Keratinocyte (primary cell): Measurements from ENCODE around the gene LRP11. TPM values are rescaled to one million over a fixed set of nuclear protein-coding genes. Genes with fewer than 3 reads are reported as not detected.

Experiments
- DNase-seq: peaks from one replicate; pipeline ENCODE4 v3.0.0-alpha.2; 2011; ENCODE audit warnings: low read depth, missing footprints, low spot score
- FAIRE-seq: peaks from 2 replicates; lab custom pipeline; 2011; peaks lifted over from hg19 to GRCh38; lab: Jason Lieb, UNC
- H2AFZ ChIP-seq: 2 replicates; pipeline ENCODE4 v1.6.0; 2012; ENCODE audit warnings: low read length, control low read depth, inconsistent platforms; ENCODE audit not compliant: control insufficient read depth
- H3K27ac ChIP-seq: 2 replicates; pipeline ENCODE4 v1.5.1; 2011; ENCODE audit warnings: low read length; ENCODE audit not compliant: control insufficient read depth, insufficient read depth
- H3K27me3 ChIP-seq: 3 replicates; pipeline ENCODE4 v1.6.0; 2011; ENCODE audit warnings: low read length; ENCODE audit not compliant: control insufficient read depth, insufficient read depth; ENCODE audit errors: extremely low read depth
- H3K36me3 ChIP-seq, 2 experiments: 2 replicates in 1 of 2; 3 replicates in 1 of 2; pipeline ENCODE4 v1.5.1; 2011; ENCODE audit warnings: low read length in 2 of 2, mild to moderate bottlenecking in 1 of 2; ENCODE audit not compliant: control insufficient read depth in 2 of 2, insufficient read depth in 2 of 2; ENCODE audit errors: extremely low read depth in 1 of 2
- H3K4me1 ChIP-seq: 3 replicates; pipeline ENCODE4 v1.5.1; 2011; ENCODE audit warnings: low read length; ENCODE audit not compliant: control insufficient read depth, insufficient read depth; ENCODE audit errors: extremely low read depth
- H3K4me2 ChIP-seq: 3 replicates; pipeline ENCODE4 v1.6.0; 2011; ENCODE audit warnings: low read depth, low read length; ENCODE audit not compliant: control insufficient read depth, insufficient read depth; ENCODE audit errors: extremely low read depth
- H3K4me3 ChIP-seq, 3 experiments: fragments of 200-600 bp in 1 of 3; sonication (generic) in 1 of 3; 2 replicates in 2 of 3; 3 replicates in 1 of 3; pipeline ENCODE4 v1.5.1; 2011 to 2016; ENCODE audit warnings: low read length in 3 of 3, mild to moderate bottlenecking in 3 of 3, control low read depth in 2 of 3, inconsistent platforms in 1 of 3, low read depth in 1 of 3, mixed read lengths in 1 of 3, mixed run types in 1 of 3, moderate library complexity in 1 of 3; ENCODE audit not compliant: control insufficient read depth in 2 of 3, insufficient read depth in 2 of 3; ENCODE audit errors: extremely low read depth in 1 of 3
- H3K79me2 ChIP-seq: 2 replicates; pipeline ENCODE4 v1.6.0; 2012; ENCODE audit warnings: low read length; ENCODE audit not compliant: control insufficient read depth, insufficient read depth
- H3K9ac ChIP-seq: 3 replicates; pipeline ENCODE4 v1.6.0; 2011; ENCODE audit warnings: low read length; ENCODE audit not compliant: control insufficient read depth, insufficient read depth; ENCODE audit errors: extremely low read depth
- H3K9me1 ChIP-seq: 3 replicates; pipeline ENCODE4 v1.6.0; 2011; ENCODE audit warnings: low read length; ENCODE audit not compliant: control insufficient read depth, insufficient read depth; ENCODE audit errors: extremely low read depth
- H3K9me3 ChIP-seq: 2 replicates; pipeline ENCODE4 v1.5.1; 2012; ENCODE audit warnings: low read depth, low read length; ENCODE audit not compliant: control insufficient read depth
- H4K20me1 ChIP-seq: 3 replicates; pipeline ENCODE4 v1.6.0; 2011; ENCODE audit warnings: low read length; ENCODE audit not compliant: control insufficient read depth, insufficient read depth; ENCODE audit errors: extremely low read depth
- EZH2 ChIP-seq: IDR thresholded peaks from one replicate; pipeline ENCODE4 v1.6.1; 2012; ENCODE audit warnings: inconsistent platforms, mild to moderate bottlenecking, low read length, moderate library complexity
- dilution Hi-C: fragments of 300-500 bp; cut with MboI; formaldehyde crosslinking; loops from one replicate; pipeline ENCODE4 v1.7.0; 2020; ENCODE audit warnings: low sequenced_read_pairs; ENCODE audit not compliant: extremely low pct_ligation_motif_present
- polyA plus RNA-seq, 5 experiments: library from polyadenylated mRNA; depleted of rRNA in 3 of 5; stranded (reverse) in 3 of 5; stranded (forward) in 1 of 5; unstranded in 1 of 5; fragments of >200 nt; gene quantifications; 1 replicate in 1 of 5; 2 replicates in 3 of 5; 3 replicates in 1 of 5; pipeline versions ENCODE4 v1.2.1 to v1.2.3, GENCODE V29; 2011 to 2012; ENCODE audit warnings: missing spikeins in 2 of 5, low read depth in 1 of 5, low replicate concordance in 1 of 5
- TF ChIP-seq, protein P1 (sequence below), 3 experiments: IDR thresholded peaks in 1 of 3; conservative IDR thresholded peaks in 1 of 3; optimal IDR thresholded peaks in 1 of 3; 2 replicates in 2 of 3; 3 replicates in 1 of 3; pipeline versions ENCODE3 to v1.5.1; 2011; ENCODE audit warnings: low read length in 3 of 3, mild to moderate bottlenecking in 3 of 3, moderate library complexity in 2 of 3, control low read depth in 1 of 3, inconsistent platforms in 1 of 3; ENCODE audit not compliant: insufficient read depth in 2 of 3; ENCODE audit errors: extremely low read depth in 1 of 3

Gene LRP11
- polyA plus RNA-seq, 1 donor (not counting 4 experiments of a cell fraction or from before 2014, with no cell fraction given): 31.1 TPM

GRCh38 chr6:149783551-149783950, 80.6 kb downstream of the LRP11 start:
- no peak overlapping the region for H2AFZ ChIP-seq
- H3K4me1 ChIP-seq: no peaks in the 10 kb centered on the region
- H3K27ac ChIP-seq: no peak overlapping the region
- FAIRE-seq: no peak
- peaks cover 7 to 8% of the 10 kb centered on the region in 2 experiments for H3K36me3 ChIP-seq
- no peaks in the 10 kb centered on the region for H3K9me1 ChIP-seq
- H3K79me2 ChIP-seq: peaks cover 12% of the 10 kb centered on the region
- dilution Hi-C loops: no loop called here
- no peaks in the 10 kb centered on the region for H3K27me3 ChIP-seq
- no peaks in the 10 kb centered on the region for H4K20me1 ChIP-seq
- TF ChIP-seq EZH2: no peak
- no peaks in the 10 kb centered on the region for H3K9me3 ChIP-seq
- no peak overlapping the region for H3K4me3 ChIP-seq
- no peak overlapping the region for H3K4me2 ChIP-seq
- no peak overlapping the region for H3K9ac ChIP-seq
- DNase-seq: no peak

GRCh38 chr6:149782337-149782736, 81.8 kb downstream of the LRP11 start:
- Histone ChIP-seq H3K4me3 (no peak overlapping the region), H3K36me3 (peaks cover 8% of the 10 kb centered on the region in 2 experiments)

More at GRCh38 chr6:149782337-149782736, 81.8 kb downstream of the LRP11 start:
- H3K27me3 ChIP-seq: no peaks in the 10 kb centered on the region
- no peaks in the 10 kb centered on the region for H4K20me1 ChIP-seq
- no peak for DNase-seq
- no peak overlapping the region for H3K27ac ChIP-seq
- no peak overlapping the region for H3K9ac ChIP-seq
- H3K79me2 ChIP-seq: peaks cover 6% of the 10 kb centered on the region
- no peak overlapping the region for H2AFZ ChIP-seq
- H3K9me1 ChIP-seq: no peaks in the 10 kb centered on the region
- no peak overlapping the region for H3K4me2 ChIP-seq
- TF ChIP-seq, protein P1, sequence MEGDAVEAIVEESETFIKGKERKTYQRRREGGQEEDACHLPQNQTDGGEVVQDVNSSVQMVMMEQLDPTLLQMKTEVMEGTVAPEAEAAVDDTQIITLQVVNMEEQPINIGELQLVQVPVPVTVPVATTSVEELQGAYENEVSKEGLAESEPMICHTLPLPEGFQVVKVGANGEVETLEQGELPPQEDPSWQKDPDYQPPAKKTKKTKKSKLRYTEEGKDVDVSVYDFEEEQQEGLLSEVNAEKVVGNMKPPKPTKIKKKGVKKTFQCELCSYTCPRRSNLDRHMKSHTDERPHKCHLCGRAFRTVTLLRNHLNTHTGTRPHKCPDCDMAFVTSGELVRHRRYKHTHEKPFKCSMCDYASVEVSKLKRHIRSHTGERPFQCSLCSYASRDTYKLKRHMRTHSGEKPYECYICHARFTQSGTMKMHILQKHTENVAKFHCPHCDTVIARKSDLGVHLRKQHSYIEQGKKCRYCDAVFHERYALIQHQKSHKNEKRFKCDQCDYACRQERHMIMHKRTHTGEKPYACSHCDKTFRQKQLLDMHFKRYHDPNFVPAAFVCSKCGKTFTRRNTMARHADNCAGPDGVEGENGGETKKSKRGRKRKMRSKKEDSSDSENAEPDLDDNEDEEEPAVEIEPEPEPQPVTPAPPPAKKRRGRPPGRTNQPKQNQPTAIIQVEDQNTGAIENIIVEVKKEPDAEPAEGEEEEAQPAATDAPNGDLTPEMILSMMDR (optimal IDR thresholded peaks at IDR 0.05 in 1 of 3, IDR thresholded peaks at IDR 0.05 in 1 of 3, conservative IDR thresholded peaks at IDR 0.05 in 1 of 3; ENCODE audit: extremely low read depth in 1 of 3, insufficient read depth in 2 of 3, low read length in 3 of 3): no peak
- no peak for TF ChIP-seq EZH2
- H3K4me1 ChIP-seq: no peaks in the 10 kb centered on the region
- no peak for FAIRE-seq
- no peaks in the 10 kb centered on the region for H3K9me3 ChIP-seq
- dilution Hi-C loops: no loop called here
